ENCODE results near the gene MCM8.

GRCh38 chr20:5969348-5969935, 19.0 kb downstream of the MCM8 start:
- TF ChIP-seq ELF1 (tag; IDR thresholded peaks at IDR 0.05), result no peak
- TF ChIP-seq USF1 (CRISPR knock-in tag; IDR thresholded peaks at IDR 0.05), result no peak
- TF ChIP-seq HNRNPH1 (optimal IDR thresholded peaks at IDR 0.05; ENCODE audit: low read depth, low read length), result no peak
- no peak for TF ChIP-seq GATA2 (CRISPR knock-in tag; IDR thresholded peaks at IDR 0.05)
- no peak for TF ChIP-seq REST (IDR thresholded peaks at IDR 0.05; ENCODE audit: borderline replicate concordance)
- no peak for TF ChIP-seq REST (CRISPR knock-in tag; IDR thresholded peaks at IDR 0.05; ENCODE audit: low read depth)
- TF ChIP-seq HDGF (IDR thresholded peaks at IDR 0.05), result no peak
- no peak for TF ChIP-seq CTCF (IDR thresholded peaks at IDR 0.05 in 2 of 3, conservative IDR thresholded peaks at IDR 0.05 in 1 of 3; ENCODE audit: insufficient read depth in 2 of 3, low read depth in 1 of 3, low read length in 3 of 3)
